ENCODE data around the gene TMC4. TPM values are rescaled to one million over a fixed set of nuclear protein-coding genes. Genes with fewer than 3 reads are reported as not detected.
"Not testable (repeated sequence)": the region's sequence is repeated elsewhere in the genome, so short reads cannot be mapped to it uniquely, and the experiment has no call there.

TMC4 gene
- polyA plus RNA-seq, 1 of the 3 experiments (the other 2 are of a cell fraction): 2.8 TPM

DNA sequence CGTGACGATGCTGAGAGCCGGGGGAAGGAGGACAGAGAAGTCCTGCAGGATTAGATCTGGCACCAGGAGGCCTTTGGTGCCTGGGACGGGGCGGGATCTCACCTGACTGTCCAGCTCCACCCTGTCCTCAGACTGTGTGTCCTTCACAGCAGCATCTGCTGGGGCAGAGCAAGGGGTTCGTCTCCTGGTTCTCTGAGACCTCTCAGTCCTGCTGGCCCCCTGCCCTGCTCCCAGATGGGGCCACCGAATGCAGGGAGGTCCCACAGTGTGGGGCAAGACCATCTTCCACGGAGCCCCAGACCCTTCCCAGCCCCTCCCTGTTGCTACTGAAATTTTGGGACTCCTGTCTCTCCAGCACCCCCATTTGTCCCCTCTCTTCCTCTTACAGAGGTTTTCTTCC is 45.3 kb upstream of the TMC4 start:
- H3K79me2 ChIP-seq (ENCODE audit: insufficient read depth): no peaks in the 10 kb centered on the region
- no peaks in the 10 kb centered on the region for H4K20me1 ChIP-seq (ENCODE audit: insufficient read depth)
- no peak overlapping the region for H2AFZ ChIP-seq (ENCODE audit: low read depth)
- no peak for TF ChIP-seq NFIC (IDR thresholded peaks at IDR 0.05; ENCODE audit: borderline replicate concordance)
- TF ChIP-seq, protein P1, sequence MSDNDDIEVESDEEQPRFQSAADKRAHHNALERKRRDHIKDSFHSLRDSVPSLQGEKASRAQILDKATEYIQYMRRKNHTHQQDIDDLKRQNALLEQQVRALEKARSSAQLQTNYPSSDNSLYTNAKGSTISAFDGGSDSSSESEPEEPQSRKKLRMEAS (IDR thresholded peaks at IDR 0.05; ENCODE audit: low read depth): no peak
- TF ChIP-seq, protein P2, sequence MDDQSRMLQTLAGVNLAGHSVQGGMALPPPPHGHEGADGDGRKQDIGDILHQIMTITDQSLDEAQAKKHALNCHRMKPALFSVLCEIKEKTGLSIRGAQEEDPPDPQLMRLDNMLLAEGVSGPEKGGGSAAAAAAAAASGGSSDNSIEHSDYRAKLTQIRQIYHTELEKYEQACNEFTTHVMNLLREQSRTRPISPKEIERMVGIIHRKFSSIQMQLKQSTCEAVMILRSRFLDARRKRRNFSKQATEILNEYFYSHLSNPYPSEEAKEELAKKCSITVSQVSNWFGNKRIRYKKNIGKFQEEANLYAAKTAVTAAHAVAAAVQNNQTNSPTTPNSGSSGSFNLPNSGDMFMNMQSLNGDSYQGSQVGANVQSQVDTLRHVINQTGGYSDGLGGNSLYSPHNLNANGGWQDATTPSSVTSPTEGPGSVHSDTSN (IDR thresholded peaks at IDR 0.05): no peak
- no peak for TF ChIP-seq NRF1 (IDR thresholded peaks at IDR 0.05; ENCODE audit: low read depth, low read length)
- TF ChIP-seq CHD2 (IDR thresholded peaks at IDR 0.05; ENCODE audit: low read length, partially characterized antibody): no peak
- TF ChIP-seq TEAD4 (IDR thresholded peaks at IDR 0.05; ENCODE audit: borderline replicate concordance, insufficient read depth): no peak
- TF ChIP-seq EP300 (IDR thresholded peaks at IDR 0.05; ENCODE audit: borderline replicate concordance in 1 of 2, low read depth in 1 of 2, low read length in 1 of 2): no peak
- TF ChIP-seq FOXJ3 (CRISPR knock-in tag; IDR thresholded peaks at IDR 0.05): no peak
- TF ChIP-seq, protein P3, sequence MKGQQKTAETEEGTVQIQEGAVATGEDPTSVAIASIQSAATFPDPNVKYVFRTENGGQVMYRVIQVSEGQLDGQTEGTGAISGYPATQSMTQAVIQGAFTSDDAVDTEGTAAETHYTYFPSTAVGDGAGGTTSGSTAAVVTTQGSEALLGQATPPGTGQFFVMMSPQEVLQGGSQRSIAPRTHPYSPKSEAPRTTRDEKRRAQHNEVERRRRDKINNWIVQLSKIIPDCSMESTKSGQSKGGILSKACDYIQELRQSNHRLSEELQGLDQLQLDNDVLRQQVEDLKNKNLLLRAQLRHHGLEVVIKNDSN (IDR thresholded peaks at IDR 0.05; ENCODE audit: borderline replicate concordance, low read depth): no peak
- TF ChIP-seq RXRA (IDR thresholded peaks at IDR 0.05; ENCODE audit: borderline replicate concordance, low read depth): no peak
- no peak for TF ChIP-seq TAF1 (IDR thresholded peaks at IDR 0.05; ENCODE audit: borderline replicate concordance, low read depth, low read length)
- TF ChIP-seq GATA2 (CRISPR knock-in tag; IDR thresholded peaks at IDR 0.05): no peak
- no peak for TF ChIP-seq EZH2phosphoT487 (IDR thresholded peaks at IDR 0.05; ENCODE audit: borderline replicate concordance, low read depth)
- TF ChIP-seq SMC3 (IDR thresholded peaks at IDR 0.05; ENCODE audit: low read depth, low read length): no peak
- TF ChIP-seq POLR2AphosphoS5 (IDR thresholded peaks at IDR 0.05; ENCODE audit: low read depth, low read length): no peak
- no peak for TF ChIP-seq TCF12 (IDR thresholded peaks at IDR 0.05)
- TF ChIP-seq, protein P4, sequence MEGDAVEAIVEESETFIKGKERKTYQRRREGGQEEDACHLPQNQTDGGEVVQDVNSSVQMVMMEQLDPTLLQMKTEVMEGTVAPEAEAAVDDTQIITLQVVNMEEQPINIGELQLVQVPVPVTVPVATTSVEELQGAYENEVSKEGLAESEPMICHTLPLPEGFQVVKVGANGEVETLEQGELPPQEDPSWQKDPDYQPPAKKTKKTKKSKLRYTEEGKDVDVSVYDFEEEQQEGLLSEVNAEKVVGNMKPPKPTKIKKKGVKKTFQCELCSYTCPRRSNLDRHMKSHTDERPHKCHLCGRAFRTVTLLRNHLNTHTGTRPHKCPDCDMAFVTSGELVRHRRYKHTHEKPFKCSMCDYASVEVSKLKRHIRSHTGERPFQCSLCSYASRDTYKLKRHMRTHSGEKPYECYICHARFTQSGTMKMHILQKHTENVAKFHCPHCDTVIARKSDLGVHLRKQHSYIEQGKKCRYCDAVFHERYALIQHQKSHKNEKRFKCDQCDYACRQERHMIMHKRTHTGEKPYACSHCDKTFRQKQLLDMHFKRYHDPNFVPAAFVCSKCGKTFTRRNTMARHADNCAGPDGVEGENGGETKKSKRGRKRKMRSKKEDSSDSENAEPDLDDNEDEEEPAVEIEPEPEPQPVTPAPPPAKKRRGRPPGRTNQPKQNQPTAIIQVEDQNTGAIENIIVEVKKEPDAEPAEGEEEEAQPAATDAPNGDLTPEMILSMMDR (IDR thresholded peaks at IDR 0.05): no peak
- no peak for TF ChIP-seq YY1 (IDR thresholded peaks at IDR 0.05; ENCODE audit: low read depth)
- TF ChIP-seq FOSL2 (IDR thresholded peaks at IDR 0.05; ENCODE audit: borderline replicate concordance, low read depth): no peak
- no peak for TF ChIP-seq JUND (IDR thresholded peaks at IDR 0.05)
- ChIA-PET CTCF (no interaction called here), POLR2A (no interaction called here)
- H3K9me3 ChIP-seq: no peaks in the 10 kb centered on the region
- peaks cover 0 to 5% of the 10 kb centered on the region in 2 experiments; a peak in 1 of 4 replicates for H3K4me1 ChIP-seq (ENCODE audit: control insufficient read depth in 1 of 2, insufficient read depth in 2 of 2, low read depth in 1 of 2, low read length in 1 of 2)
- H3K36me3 ChIP-seq (replicated peaks in 1 of 2; ENCODE audit: control insufficient read depth in 1 of 2, insufficient read depth in 2 of 2, low read length in 1 of 2): no peaks in the 10 kb centered on the region
- H3K4me2 ChIP-seq: no peak overlapping the region
- H3K4me3 ChIP-seq (ENCODE audit: low read depth in 2 of 2, low read length in 1 of 2): no peak overlapping the region
- DNase-seq: no peak
- H3K9me2 ChIP-seq: no peaks in the 10 kb centered on the region
- WGBS (ENCODE audit: low lambda C conversion rate): 71% methylated on average over 1 of the region's 8 CpGs
- H3K27me3 ChIP-seq (ENCODE audit: insufficient read depth): peaks cover 11% of the 10 kb centered on the region; the same call in 1 of the 2 replicates
- no peaks in the 10 kb centered on the region for H3F3A ChIP-seq (replicated peaks; ENCODE audit: insufficient read depth)
- no peak overlapping the region for H3K9ac ChIP-seq
- no peak overlapping the region for H3K27ac ChIP-seq (ENCODE audit: low read depth in 2 of 2, low read length in 1 of 2)

DNA sequence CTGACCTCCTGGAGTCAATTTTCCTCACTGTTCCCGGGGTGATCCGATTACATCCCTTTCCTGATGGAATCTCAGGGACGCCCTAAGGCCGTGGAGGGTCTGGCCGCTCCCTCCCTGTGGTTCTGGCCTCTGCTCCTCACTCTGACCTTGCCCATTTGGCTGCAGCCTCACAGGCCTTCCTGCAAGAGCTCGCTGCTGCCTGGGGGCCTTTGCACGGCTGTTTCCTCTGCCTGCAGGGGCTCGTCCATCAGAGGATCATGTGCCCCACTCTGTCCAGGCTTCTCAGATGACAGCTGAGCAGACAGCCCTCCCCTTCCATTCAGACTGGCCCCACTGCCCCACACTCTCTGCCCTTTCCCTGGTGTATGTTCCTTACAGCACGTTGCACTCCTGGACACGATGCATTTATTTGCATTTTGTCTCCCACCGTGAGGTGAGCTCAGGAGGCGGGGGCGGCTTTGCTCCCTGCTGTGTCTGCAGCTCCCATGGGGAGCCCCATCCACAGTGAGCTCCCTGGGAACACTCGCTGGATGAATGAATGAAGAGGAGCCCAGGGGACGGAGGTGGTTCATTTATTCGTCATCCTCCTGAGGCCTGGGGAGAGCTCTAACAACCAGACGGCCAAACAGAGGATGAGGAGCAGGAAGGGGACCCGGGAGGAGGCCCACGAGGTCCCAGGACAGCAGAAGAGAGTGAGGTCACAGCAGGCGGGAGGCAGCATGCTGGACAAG is 44.7 kb upstream of the TMC4 start:
- POLR2A ChIA-PET; H3K4me3 ChIP-seq (ENCODE audit: low read depth in 2 of 2, low read length in 1 of 2); H2AFZ ChIP-seq (ENCODE audit: low read depth); H3K36me3 ChIP-seq (replicated peaks in 1 of 2; ENCODE audit: control insufficient read depth in 1 of 2, insufficient read depth in 2 of 2, low read length in 1 of 2); H3K27ac ChIP-seq (ENCODE audit: low read depth in 2 of 2, low read length in 1 of 2); H3F3A ChIP-seq (replicated peaks; ENCODE audit: insufficient read depth); H3K9me3 ChIP-seq; H3K4me1 ChIP-seq (ENCODE audit: control insufficient read depth in 1 of 2, insufficient read depth in 2 of 2, low read depth in 1 of 2, low read length in 1 of 2); H3K9ac ChIP-seq; H4K20me1 ChIP-seq (ENCODE audit: insufficient read depth); H3K4me2 ChIP-seq; H3K27me3 ChIP-seq (ENCODE audit: insufficient read depth); H3K79me2 ChIP-seq (ENCODE audit: insufficient read depth); DNase-seq; CTCF ChIA-PET; H3K9me2 ChIP-seq: not testable (repeated sequence)
- 58% methylated on average over 16 of the region's 20 CpGs for WGBS (ENCODE audit: low lambda C conversion rate)

Measured in SK-N-SH (cell line).